GM23248 (cell line): ENCODE data around the gene ASIC4.

Experiments used
- EZH2 ChIP-seq: fragments of 200-600 bp; sonication (generic); IDR thresholded peaks from 2 replicates; pipeline ENCODE4 v1.6.1; 2018; ENCODE audit warnings: antibody characterized with exemption, mild to moderate bottlenecking; ENCODE audit not compliant: insufficient read depth, poor library complexity, severe bottlenecking
- EZH2phosphoT487 ChIP-seq: fragments of 200-600 bp; sonication (generic); IDR thresholded peaks from 2 replicates; pipeline ENCODE4 v1.6.1; 2018; ENCODE audit warnings: antibody characterized with exemption, moderate library complexity, mild to moderate bottlenecking, low read depth; ENCODE audit not compliant: insufficient read depth

DNA sequence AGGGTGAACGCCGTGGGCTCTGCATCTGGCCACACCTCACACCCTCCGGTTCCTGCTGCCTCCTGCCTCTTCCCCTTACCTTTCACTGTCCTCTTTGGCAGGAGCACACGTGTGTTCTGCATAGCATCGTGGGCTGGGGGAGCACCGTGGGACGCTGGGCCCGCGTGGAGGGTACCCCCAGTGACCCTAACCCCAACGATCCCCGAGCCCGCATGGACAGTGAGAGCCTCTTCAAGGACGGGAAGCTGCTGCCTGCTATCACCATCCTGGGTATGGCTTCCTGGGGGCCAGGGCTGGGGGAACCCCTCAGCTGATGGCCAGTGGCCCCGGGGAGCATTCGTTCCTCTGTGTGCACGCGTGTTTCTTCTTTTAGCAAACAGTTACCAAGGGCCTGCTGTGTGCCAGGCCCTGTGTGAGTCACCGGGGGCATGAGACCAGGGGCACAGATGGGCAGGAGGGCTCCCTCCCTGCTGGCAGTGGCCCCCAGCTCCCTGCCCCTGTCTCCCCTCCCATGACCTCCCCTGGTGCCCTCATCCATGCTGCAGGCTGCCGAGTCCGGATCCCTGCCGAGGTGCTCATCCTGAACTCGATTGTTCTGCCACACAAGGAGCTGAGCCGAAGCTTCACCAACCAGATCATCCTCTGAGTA lies 8.0 kb upstream of the ASIC4 start:
- TF ChIP-seq EZH2phosphoT487 = no peak
- TF ChIP-seq EZH2 = no peak
